GM11168 (cell line): ENCODE results near the gene NELL2.
"Not testable (repeated sequence)": the region's sequence is repeated elsewhere in the genome, so short reads cannot be mapped to it uniquely, and the experiment has no call there.

ENCODE experiments used
- in situ Hi-C: fragments of 300-500 bp; cut with MboI; formaldehyde crosslinking; loops from one replicate; pipeline ENCODE4 v1.12.0; 2022; ENCODE audit warnings: low sequenced_read_pairs; ENCODE audit not compliant: unreplicated experiment

The NELL2 gene

GRCh38 chr12:44788731-44789130 lies 87.4 kb downstream of the NELL2 start:
- in situ Hi-C loops: no loop called here

GRCh38 chr12:44780221-44780790 lies 95.8 kb downstream of the NELL2 start:
- in situ Hi-C loops: no loop called here

DNA sequence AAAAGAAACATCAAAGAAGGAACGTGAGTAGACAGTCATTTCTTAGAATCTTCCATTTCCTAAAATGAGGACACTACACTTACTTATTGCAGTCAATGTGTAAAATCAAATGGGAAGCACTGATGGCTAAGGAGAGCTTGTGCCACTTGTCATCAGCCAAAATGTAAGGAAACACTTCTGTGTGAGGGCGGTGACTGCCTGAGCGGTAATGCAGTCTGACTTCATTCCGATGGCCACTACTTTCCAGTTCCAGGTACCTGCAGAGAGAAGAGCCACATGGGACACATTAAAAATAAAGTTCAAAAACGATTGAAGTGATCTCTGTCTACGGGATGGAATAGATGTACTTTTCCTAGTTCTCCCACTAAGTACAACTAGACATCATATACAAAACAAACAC lies 96.3 kb downstream of the NELL2 start:
- in situ Hi-C loops: no loop called here

DNA sequence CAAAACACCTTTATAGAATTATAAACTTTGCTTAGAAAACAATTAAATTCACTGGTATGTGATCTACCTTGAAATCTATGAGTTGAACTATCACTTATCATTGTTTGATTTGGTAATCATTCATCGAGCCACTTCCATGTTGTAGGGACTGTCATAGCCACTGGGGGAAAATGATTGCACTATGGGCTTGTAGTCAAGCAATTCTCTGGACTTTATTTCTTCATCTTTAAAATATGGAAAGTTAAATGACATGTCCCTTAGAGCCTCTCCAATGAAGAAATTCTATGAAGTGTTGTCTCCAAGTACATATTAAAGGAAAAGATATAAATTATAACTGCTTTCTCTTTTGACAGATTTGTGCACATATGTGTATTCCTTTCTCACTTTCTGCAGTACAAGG lies 97.3 kb downstream of the NELL2 start:
- in situ Hi-C loops: no loop called here

GRCh38 chr12:44777044-44777443 lies 99.1 kb downstream of the NELL2 start:
- in situ Hi-C loops: no loop called here

GRCh38 chr12:44775901-44776300 lies 100.2 kb downstream of the NELL2 start:
- in situ Hi-C loops: no loop called here

GRCh38 chr12:44774815-44775411 lies 101.2 kb downstream of the NELL2 start:
- in situ Hi-C loops: no loop called here

DNA sequence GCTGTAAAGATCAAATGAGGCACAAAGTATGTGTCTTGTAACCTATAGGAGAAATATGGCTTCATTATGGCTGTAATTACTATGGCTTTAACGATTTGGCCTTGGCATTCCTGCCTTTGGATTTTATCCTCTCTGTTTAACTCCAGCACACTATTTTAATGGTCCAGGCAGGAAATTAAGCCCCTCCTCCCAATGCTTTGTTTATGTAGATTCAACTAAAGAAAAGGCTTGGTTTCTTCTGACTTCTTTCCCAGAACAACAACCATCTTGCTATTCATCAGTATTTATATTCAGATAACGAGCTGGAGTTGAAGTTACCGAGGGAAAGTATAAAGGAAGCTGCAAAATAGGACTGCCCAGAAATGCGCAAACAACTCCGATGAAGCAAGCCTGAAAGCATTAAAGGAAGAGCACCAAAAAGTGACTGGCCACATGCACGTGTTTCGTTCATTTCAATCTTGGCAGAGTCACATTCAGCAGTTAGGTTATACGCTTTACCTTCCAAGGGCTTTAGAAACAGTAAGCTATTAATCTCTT lies 104.6 kb downstream of the NELL2 start:
- in situ Hi-C loops: no loop called here

- in situ Hi-C loops: no loop called here
Measured at GRCh38 chr12:44765796-44766195, 110.3 kb downstream of the NELL2 start.

DNA sequence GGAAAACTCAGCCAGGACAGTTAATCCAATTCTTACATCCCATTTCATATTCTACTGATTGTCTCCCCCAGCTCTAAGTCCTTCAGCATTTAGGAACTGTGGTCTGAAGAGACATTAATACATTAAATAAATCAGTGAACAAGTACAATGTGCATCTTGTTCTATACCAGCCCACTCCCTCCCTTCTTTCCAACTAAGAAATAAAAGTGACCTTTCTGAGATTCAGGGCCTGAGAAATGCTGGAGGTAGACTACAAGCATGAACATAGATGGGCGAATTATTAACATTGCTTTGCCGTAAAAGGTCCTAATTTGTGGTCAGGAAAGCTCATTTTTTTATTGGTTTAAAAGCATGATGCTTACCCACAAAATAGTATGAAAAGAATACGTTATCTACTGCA lies 113.1 kb downstream of the NELL2 start:
- in situ Hi-C loops: no loop called here

- in situ Hi-C loops: no loop called here
Measured at GRCh38 chr12:44759289-44759688, 116.8 kb downstream of the NELL2 start.

DNA sequence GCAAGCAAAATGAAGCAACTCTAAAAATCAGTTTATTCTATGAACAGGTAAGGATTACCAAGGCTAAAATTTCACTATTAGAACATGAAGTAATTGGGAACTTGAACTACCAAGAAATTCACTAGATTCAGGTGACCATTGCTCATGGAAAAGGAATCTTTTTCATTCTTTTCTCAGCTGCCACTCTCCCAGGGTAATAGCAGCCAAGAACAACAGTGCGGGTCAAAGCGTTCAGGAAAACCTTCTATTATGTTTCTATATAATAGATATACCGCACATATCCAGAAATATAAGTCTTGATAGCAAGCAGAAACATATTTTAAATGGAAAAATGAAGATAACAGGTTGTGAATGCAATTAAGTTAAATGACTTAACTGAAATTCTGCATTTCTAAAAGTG lies 125.6 kb downstream of the NELL2 start:
- in situ Hi-C loops: no loop called here

GRCh38 chr12:44749566-44749965 lies 126.5 kb downstream of the NELL2 start:
- in situ Hi-C loops: no loop called here

DNA sequence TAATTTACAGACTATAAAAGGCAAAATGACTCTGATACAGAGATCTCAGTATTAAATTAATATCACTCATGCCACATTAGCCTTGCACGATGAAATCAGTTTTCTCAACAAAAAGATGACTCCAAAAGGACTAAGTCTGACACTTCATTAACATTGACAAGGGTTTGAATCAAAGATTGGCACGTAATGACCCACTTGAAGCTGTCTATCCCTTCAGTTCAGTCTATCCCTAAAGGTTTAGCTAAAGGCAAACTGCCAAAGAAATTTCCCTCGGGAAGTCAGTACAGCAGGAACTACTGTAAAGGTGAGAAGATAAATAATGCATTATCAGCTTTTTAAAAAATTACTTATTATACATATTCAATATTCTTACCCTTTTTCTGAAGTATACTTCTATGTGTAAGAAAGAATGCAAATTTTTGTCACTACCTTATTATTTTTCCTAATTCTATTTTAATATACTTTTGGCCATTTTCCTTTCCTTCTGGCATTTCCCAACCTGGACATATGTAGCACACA lies 127.1 kb downstream of the NELL2 start:
- in situ Hi-C loops: no loop called here

DNA sequence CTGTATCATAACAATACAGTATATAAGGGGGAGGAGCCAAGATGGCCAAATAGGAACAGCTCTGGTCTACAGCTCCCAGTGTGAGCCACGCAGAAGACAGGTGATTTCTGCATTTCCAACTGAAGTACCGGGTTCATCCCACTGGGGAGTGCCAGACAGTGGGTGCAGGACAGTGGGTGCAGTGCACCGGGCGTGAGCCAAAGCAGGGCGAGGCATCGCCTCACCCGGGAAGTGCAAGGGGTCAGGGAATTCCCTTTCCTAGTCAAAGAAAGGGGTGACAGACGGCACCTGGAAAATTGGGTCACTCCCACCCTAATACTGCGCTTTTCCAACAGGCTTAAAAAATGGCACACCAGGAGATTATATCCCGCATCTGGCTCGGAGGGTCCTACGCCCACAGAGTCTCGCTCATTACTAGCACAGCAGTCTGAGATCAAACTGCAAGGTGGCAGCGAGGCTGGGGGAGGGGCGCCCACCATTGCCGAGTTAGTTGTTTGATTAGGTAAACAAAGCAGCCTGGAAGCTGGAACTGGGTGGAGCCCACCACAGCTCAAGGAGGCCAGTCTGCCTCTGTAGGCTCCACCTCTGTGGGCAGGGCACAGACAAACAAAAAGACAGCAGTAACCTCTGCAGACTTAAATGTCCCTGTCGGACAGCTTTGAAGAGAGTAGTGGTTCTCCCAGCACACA lies 134.7 kb downstream of the NELL2 start:
- in situ Hi-C loops: not testable (repeated sequence)

- in situ Hi-C loops: no loop called here
Measured at GRCh38 chr12:44738051-44738450, 138.1 kb downstream of the NELL2 start.

DNA sequence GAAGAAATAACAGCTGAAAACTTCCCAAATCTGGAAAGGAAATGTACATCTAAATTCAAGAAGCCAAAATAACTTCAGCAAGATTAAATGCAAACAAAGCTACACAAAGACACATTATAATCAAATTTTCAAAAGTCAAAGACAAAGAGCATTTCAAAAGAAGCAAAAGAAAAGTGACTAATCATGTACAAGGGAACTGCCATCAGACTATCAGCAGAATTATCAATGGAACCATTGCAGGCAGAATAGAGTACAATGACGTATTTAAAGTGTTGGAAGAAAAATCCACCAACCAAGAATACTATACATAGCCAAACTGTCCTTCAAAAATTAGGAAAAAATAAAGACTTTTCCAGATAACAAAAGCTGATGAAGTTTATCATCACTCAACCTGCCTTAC lies 147.5 kb downstream of the NELL2 start:
- in situ Hi-C loops: no loop called here

DNA sequence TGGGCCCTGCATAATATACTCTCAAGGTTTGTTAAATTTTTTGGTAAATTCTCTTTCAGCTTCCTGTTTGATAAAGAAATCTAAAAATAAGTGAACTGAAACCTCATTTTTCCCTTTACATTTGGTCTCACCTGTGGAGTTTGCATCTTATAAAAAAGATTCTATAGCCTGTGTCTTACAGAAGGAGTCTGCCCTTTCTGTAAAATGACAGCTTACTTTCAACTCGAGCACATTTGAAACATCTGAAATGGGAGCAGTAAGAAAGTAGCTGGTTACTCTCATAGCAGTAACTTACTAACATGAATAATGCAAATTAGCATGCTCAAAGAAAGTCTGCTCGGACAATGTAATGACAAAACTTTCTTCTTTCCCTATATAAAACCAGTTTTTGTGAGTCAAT lies 155.8 kb downstream of the NELL2 start:
- in situ Hi-C loops: no loop called here

GRCh38 chr12:44717612-44718011 lies 158.5 kb downstream of the NELL2 start:
- in situ Hi-C loops: no loop called here

DNA sequence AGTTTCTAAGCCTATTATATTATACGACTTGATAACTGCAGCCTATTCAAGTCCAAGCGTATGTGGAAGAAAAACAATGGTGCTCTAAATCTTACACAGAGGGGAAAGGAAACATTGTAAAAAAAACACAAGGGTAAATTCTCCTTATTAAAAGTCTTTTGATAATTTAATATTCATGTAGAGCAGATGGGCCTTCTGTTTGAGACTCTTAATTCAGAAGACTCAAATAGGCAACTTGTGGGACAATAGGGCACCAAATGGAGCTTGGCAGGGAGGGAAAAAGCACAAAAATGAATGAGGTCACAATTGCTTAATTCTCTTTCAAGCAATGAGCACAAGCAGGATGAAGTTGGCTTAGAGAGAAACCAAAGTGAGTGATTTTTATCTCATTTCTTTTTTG lies 159.4 kb downstream of the NELL2 start:
- in situ Hi-C loops: no loop called here

DNA sequence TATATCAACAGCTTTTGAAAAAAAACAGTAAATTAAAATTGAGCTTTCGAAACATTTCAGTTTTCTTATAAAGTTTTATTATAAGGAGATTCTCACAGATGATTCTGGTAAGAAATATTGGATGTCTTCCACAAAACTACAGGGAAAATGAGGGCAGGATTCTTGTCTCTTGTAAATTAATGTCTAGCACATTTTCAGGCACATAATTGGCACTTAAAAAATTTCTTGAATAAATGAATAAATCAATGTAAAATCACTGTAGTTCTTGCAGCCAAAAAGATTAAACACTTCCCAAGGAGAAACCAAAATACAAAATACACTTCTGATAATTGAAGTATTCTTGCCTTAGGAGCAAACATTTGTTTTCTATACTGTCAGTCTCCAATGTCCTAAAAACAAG lies 164.4 kb downstream of the NELL2 start:
- in situ Hi-C loops: no loop called here
